Lower lobe of right lung (tissue), 2 donors: ENCODE results near the gene MAPKAPK2. TPM values are rescaled to one million over a fixed set of nuclear protein-coding genes. Genes with fewer than 3 reads are reported as not detected.

Experiments used
- ATAC-seq, 2 donors: fragments of 200-7000 bp; cut with Tn5 transposase; one replicate each; pipeline ENCODE4 v1.9.1; 2020 to 2022; ENCODE audit warnings: mild to moderate bottlenecking in 2 of 2, moderate library complexity in 2 of 2
- DNase-seq: peaks from one replicate; pipeline ENCODE4 v3.0.0-alpha.2; 2020
- H3K27ac ChIP-seq: fragments of 200-600 bp; one replicate; pipeline ENCODE4 v1.8.0; 2022
- H3K27me3 ChIP-seq: fragments of 200-600 bp; one replicate; pipeline ENCODE4 v1.8.0; 2022; ENCODE audit warnings: low read depth
- H3K36me3 ChIP-seq: fragments of 200-600 bp; one replicate; pipeline ENCODE4 v1.8.0; 2022; ENCODE audit warnings: mild to moderate bottlenecking
- H3K4me1 ChIP-seq: fragments of 200-600 bp; one replicate; pipeline ENCODE4 v1.8.0; 2022
- H3K4me3 ChIP-seq: fragments of 200-600 bp; one replicate; pipeline ENCODE4 v1.8.0; 2022; ENCODE audit warnings: mild to moderate bottlenecking
- H3K9me3 ChIP-seq: fragments of 200-600 bp; one replicate; pipeline ENCODE4 v1.8.0; 2022
- CTCF ChIP-seq: fragments of 200-600 bp; IDR thresholded peaks from one replicate; pipeline ENCODE4 v1.8.0; 2022; ENCODE audit warnings: antibody characterized with exemption, mild to moderate bottlenecking
- intact Hi-C: fragments of 100-400 bp; cut with DNase I; formaldehyde crosslinking; loops from one replicate; pipeline ENCODE4 v1.11.0; 2022
- total RNA-seq: library from RNA; stranded (reverse); fragmentation: NEBNext Ultra II Directional; extraction: Animal tissue kit (Norgen Biotek cat#: 25700); gene quantifications from one replicate; pipeline ENCODE4 v1.2.1, GENCODE V29; 2021
- donor health status: DM: no; HTN: yes; CAD: no; lungs with severe emphysema.

MAPKAPK2 gene
- total RNA-seq, 1 donor from 2014 or later = 87.0 TPM

- TF ChIP-seq CTCF = no peak
- no peak overlapping the region for H3K4me3 ChIP-seq
- intact Hi-C loops = no loop called here
- H3K36me3 ChIP-seq = no peaks in the 10 kb centered on the region
- peak in 1 of 2 donors; percentile 44 for ATAC-seq
- H3K27me3 ChIP-seq = no peaks in the 10 kb centered on the region
- H3K4me1 ChIP-seq = peaks cover 86% of the 10 kb centered on the region
- H3K9me3 ChIP-seq = no peaks in the 10 kb centered on the region
- no peak overlapping the region for H3K27ac ChIP-seq
- no peak for DNase-seq
Measured at GRCh38 chr1:206709772-206710459, 25.2 kb downstream of the MAPKAPK2 start.

- intact Hi-C loops = no loop called here
- no peak for ATAC-seq
- peaks cover 86% of the 10 kb centered on the region for H3K4me1 ChIP-seq
Measured at GRCh38 chr1:206710460-206710823, 25.7 kb downstream of the MAPKAPK2 start.

GRCh38 chr1:206713070-206713469, 28.4 kb downstream of the MAPKAPK2 start:
- ATAC-seq = peak in 1 of 2 donors; percentile 21
- DNase-seq = no peak
- TF ChIP-seq CTCF = no peak
- Histone ChIP-seq H3K27me3 (no peaks in the 10 kb centered on the region), H3K27ac (no peak overlapping the region), H3K9me3 (no peaks in the 10 kb centered on the region), H3K4me3 (no peak overlapping the region), H3K36me3 (no peaks in the 10 kb centered on the region), H3K4me1 (peaks cover 86% of the 10 kb centered on the region)
- intact Hi-C loops = no loop called here

More at GRCh38 chr1:206710460-206710823, 25.7 kb downstream of the MAPKAPK2 start:
- no peaks in the 10 kb centered on the region for H3K27me3 ChIP-seq
- no peaks in the 10 kb centered on the region for H3K9me3 ChIP-seq
- H3K4me3 ChIP-seq = no peak overlapping the region
- no peak for TF ChIP-seq CTCF
- H3K27ac ChIP-seq = no peak overlapping the region
- no peaks in the 10 kb centered on the region for H3K36me3 ChIP-seq
- no peak for DNase-seq

GRCh38 chr1:206713910-206714312, 29.2 kb downstream of the MAPKAPK2 start:
- DNase-seq = no peak
- H3K36me3 ChIP-seq = no peaks in the 10 kb centered on the region
- no peak overlapping the region for H3K4me3 ChIP-seq
- no peak for TF ChIP-seq CTCF
- H3K4me1 ChIP-seq = peaks cover 80% of the 10 kb centered on the region
- no peak overlapping the region for H3K27ac ChIP-seq
- ATAC-seq = no peak
- no peaks in the 10 kb centered on the region for H3K9me3 ChIP-seq
- H3K27me3 ChIP-seq = no peaks in the 10 kb centered on the region
- intact Hi-C loops = no loop called here

GRCh38 chr1:206714331-206715058, 29.8 kb downstream of the MAPKAPK2 start:
- no peak overlapping the region for H3K4me3 ChIP-seq
- no peak for TF ChIP-seq CTCF
- no peaks in the 10 kb centered on the region for H3K27me3 ChIP-seq
- peaks cover 74% of the 10 kb centered on the region for H3K4me1 ChIP-seq
- no peak overlapping the region for H3K27ac ChIP-seq
- no peaks in the 10 kb centered on the region for H3K36me3 ChIP-seq
- DNase-seq (no peak), ATAC-seq (peak; percentile 64 to 69)
- intact Hi-C loops = no loop called here
- H3K9me3 ChIP-seq = no peaks in the 10 kb centered on the region
